Esophagus squamous epithelium (tissue), 5 donors: ENCODE data around the gene TMEM131. TPM values are rescaled to one million over a fixed set of nuclear protein-coding genes. Genes with fewer than 3 reads are reported as not detected.
A peak's percentile ranks its signal among the peaks of the same experiment; 100 is the strongest.

Experiments
- DNase-seq: peaks from one replicate; lab custom pipeline; 2025; lab: John Stamatoyannopoulos, UW
- H3K27ac ChIP-seq, 4 donors: fragments of 200-600 bp; sonication (generic); one replicate each; pipeline ENCODE4 v1.5.1; 2016 to 2019; ENCODE audit warnings: mild to moderate bottlenecking in 1 of 4
- H3K27me3 ChIP-seq, 4 donors: fragments of 200-600 bp; sonication (generic); 1 replicate in 3 of 4; 2 replicates in 1 of 4; pipeline versions ENCODE4 v1.5.1 to v1.6.0; 2017 to 2021; ENCODE audit warnings: antibody characterized with exemption in 1 of 4
- H3K36me3 ChIP-seq, 3 donors: fragments of 200-600 bp; sonication (generic); one replicate each; pipeline ENCODE4 v1.5.1; 2016 to 2019
- H3K4me1 ChIP-seq, 3 donors: fragments of 200-600 bp; sonication (generic); one replicate each; pipeline ENCODE4 v1.5.1; 2017 to 2019
- H3K4me3 ChIP-seq, 4 donors: fragments of 200-600 bp; sonication (generic); 1 replicate in 3 of 4; 2 replicates in 1 of 4; pipeline ENCODE4 v1.5.1; 2016 to 2019; ENCODE audit warnings: mild to moderate bottlenecking in 2 of 4, moderate library complexity in 1 of 4
- H3K9me3 ChIP-seq, 3 donors: fragments of 200-600 bp; sonication (generic); one replicate each; pipeline ENCODE4 v1.5.1; 2016 to 2019
- CTCF ChIP-seq, 6 experiments: fragments of 450-650 bp in 4 of 6; fragments of 200-600 bp in 2 of 6; sonication (generic) in 2 of 6; IDR thresholded peaks; one replicate each; pipeline ENCODE4 v1.5.1; 2016 to 2019; ENCODE audit warnings: antibody characterized with exemption in 6 of 6, mild to moderate bottlenecking in 4 of 6, moderate library complexity in 4 of 6
- POLR2A ChIP-seq, 4 donors: fragments of 450-650 bp; IDR thresholded peaks; one replicate each; pipeline ENCODE4 v1.6.1; 2017; ENCODE audit warnings: antibody characterized with exemption in 4 of 4, mild to moderate bottlenecking in 4 of 4, moderate library complexity in 3 of 4
- WGBS, 2 donors: methylation state at CpG; one replicate each; pipeline ENCODE4 v1.1.5; 2018; 5-methylcytosine and 5-hydroxymethylcytosine counted together
- intact Hi-C: fragments of 100-400 bp; cut with DNase I; formaldehyde crosslinking; loops from one replicate; pipeline ENCODE4 v1.15.0; 2022
- total RNA-seq, 4 donors: library from RNA; depleted of rRNA; stranded (reverse); fragments of >200 nt; gene quantifications; one replicate each; pipeline ENCODE4 v1.1.0, GENCODE V29; 2016
- donor health status: DM: yes; HTN: yes; CAD: no.

TMEM131 gene
- total RNA-seq, 4 donors from 2014 or later, result 24.2 to 36.4 (median 28.1) TPM

- Histone ChIP-seq H3K4me1 (peaks cover 0 to 19% (median 0%) of the 10 kb centered on the region in 3 donors), H3K27me3 (no peaks in the 10 kb centered on the region), H3K27ac (no peak overlapping the region), H3K36me3 (no peaks in the 10 kb centered on the region), H3K4me3 (no peak overlapping the region), H3K9me3 (peaks cover 0 to 10% (median 7%) of the 10 kb centered on the region in 3 donors)
- WGBS, 2 donors, result 83 to 87% methylated on average over 6 to 10 of the region's 12 CpGs
- TF ChIP-seq CTCF (IDR thresholded peaks at IDR 0.05), result no peak
- no peak for TF ChIP-seq POLR2A (IDR thresholded peaks at IDR 0.05)
- intact Hi-C loops, result no loop called here
- no peak for DNase-seq
These were observed 264.3 kb downstream of the TMEM131 start for GRCh38 chr2:97731274-97732020.

GRCh38 chr2:97730245-97730644 is 265.5 kb downstream of the TMEM131 start:
- WGBS, 2 donors, result 100% methylated on average over 1 of the region's 1 CpG
- H3K4me3 ChIP-seq, result no peak overlapping the region
- peaks cover 0 to 10% (median 7%) of the 10 kb centered on the region in 3 donors for H3K9me3 ChIP-seq
- H3K4me1 ChIP-seq, result peaks cover 0 to 19% (median 0%) of the 10 kb centered on the region in 3 donors
- intact Hi-C loops, result no loop called here
- H3K27me3 ChIP-seq, result no peaks in the 10 kb centered on the region
- DNase-seq, result no peak
- TF ChIP-seq CTCF (IDR thresholded peaks at IDR 0.05), result no peak
- TF ChIP-seq POLR2A (IDR thresholded peaks at IDR 0.05), result no peak
- no peaks in the 10 kb centered on the region for H3K36me3 ChIP-seq
- H3K27ac ChIP-seq, result no peak overlapping the region

GRCh38 chr2:97728091-97728731 is 267.5 kb downstream of the TMEM131 start:
- Histone ChIP-seq H3K4me1 (peaks cover 0 to 19% (median 0%) of the 10 kb centered on the region in 3 donors), H3K27ac (peak overlapping the region in 1 of 4 donors; percentile 29), H3K4me3 (no peak overlapping the region), H3K36me3 (no peaks in the 10 kb centered on the region), H3K9me3 (peaks cover 0 to 10% (median 7%) of the 10 kb centered on the region in 3 donors), H3K27me3 (peaks cover 0 to 17% (median 0%) of the 10 kb centered on the region in 4 donors)
- WGBS, 2 donors, result 30 to 39% methylated on average over 10 to 12 of the region's 12 CpGs
- no peak for TF ChIP-seq POLR2A (IDR thresholded peaks at IDR 0.05)
- no peak for TF ChIP-seq CTCF (IDR thresholded peaks at IDR 0.05)
- no peak for DNase-seq
- intact Hi-C loops, result no loop called here

GRCh38 chr2:97727296-97727695 is 268.5 kb downstream of the TMEM131 start:
- DNase-seq, result no peak
- Histone ChIP-seq H3K4me3 (no peak overlapping the region), H3K9me3 (peaks cover 0 to 10% (median 7%) of the 10 kb centered on the region in 3 donors), H3K27ac (no peak overlapping the region), H3K27me3 (peaks cover 0 to 17% (median 0%) of the 10 kb centered on the region in 4 donors), H3K4me1 (peaks cover 0 to 19% (median 0%) of the 10 kb centered on the region in 3 donors), H3K36me3 (no peaks in the 10 kb centered on the region)
- intact Hi-C loops, result no loop called here
- no peak for TF ChIP-seq POLR2A (IDR thresholded peaks at IDR 0.05)
- no peak for TF ChIP-seq CTCF (IDR thresholded peaks at IDR 0.05)
- WGBS, 2 donors, result 84 to 85% methylated on average over 7 of the region's 7 CpGs
